Measurements from ENCODE around the gene IL19. TPM values are rescaled to one million over a fixed set of nuclear protein-coding genes. Genes with fewer than 3 reads are reported as not detected.

Gene IL19
- total RNA-seq, 1 donor from 2014 or later, result not detected

DNA sequence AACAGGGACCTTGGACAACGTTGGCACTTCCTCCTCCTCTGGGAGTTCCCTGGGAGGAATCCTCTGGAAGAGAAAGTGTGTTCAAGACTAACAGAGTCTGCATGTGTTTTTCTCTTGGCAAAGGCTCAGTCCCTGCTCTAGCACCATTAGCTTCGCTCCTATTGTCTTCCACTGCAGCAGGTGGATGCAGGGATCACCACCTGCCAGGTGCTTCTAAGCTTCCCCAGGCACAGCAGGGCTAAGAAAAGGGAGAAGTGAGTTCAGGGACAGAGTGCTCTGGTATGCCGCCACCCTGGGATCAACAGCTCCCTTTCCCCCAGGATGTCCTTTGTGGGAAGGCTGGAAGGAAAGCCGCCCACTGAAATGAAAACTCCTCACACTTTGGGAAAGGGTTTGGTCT lies 50.9 kb downstream of the IL19 start:
- H3K27ac Mint-ChIP-seq, result no peak overlapping the region
- no peaks in the 10 kb centered on the region for H3K4me1 Mint-ChIP-seq (ENCODE audit: low read depth)
- no peaks in the 10 kb centered on the region for H3K9me3 Mint-ChIP-seq (ENCODE audit: low read depth)
- peaks cover 6% of the 10 kb centered on the region for H3K27me3 Mint-ChIP-seq
- TF ChIP-seq CTCF (IDR thresholded peaks at IDR 0.05; ENCODE audit: unreplicated experiment), result no peak
- no peaks in the 10 kb centered on the region for H3K36me3 Mint-ChIP-seq (ENCODE audit: insufficient read depth)
- DNase-seq (ENCODE audit: low spot score, unreplicated experiment), result no peak
- H3K4me3 Mint-ChIP-seq (ENCODE audit: low read depth), result no peak overlapping the region

DNA sequence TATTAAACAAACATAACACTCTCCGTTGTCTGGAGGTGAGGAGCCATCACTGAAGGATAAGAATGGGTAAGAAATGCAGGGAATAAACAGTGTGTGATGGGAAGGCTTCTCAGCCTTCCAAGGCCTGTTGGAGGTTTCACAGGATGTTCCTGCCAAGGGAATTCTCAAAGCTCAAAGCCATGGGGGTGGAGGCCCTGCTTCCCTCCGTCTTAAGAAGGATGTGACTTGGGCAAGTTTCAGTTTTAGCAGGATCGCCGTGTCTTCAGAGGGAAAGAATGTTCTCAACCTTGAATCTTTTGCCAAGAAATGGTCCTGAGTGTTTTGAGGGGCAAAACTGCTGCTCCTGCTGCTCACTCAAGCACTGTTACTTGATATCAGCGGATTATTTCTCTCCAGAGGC lies 53.2 kb downstream of the IL19 start:
- Mint-ChIP-seq H3K27ac (no peak overlapping the region), H3K27me3 (peaks cover 9% of the 10 kb centered on the region), H3K9me3 (ENCODE audit: low read depth) (no peaks in the 10 kb centered on the region), H3K4me1 (ENCODE audit: low read depth) (no peaks in the 10 kb centered on the region), H3K4me3 (ENCODE audit: low read depth) (no peak overlapping the region), H3K36me3 (ENCODE audit: insufficient read depth) (no peaks in the 10 kb centered on the region)
- no peak for TF ChIP-seq CTCF (IDR thresholded peaks at IDR 0.05; ENCODE audit: unreplicated experiment)
- no peak for DNase-seq (ENCODE audit: low spot score, unreplicated experiment)

GRCh38 chr1:206824331-206824730 lies 53.8 kb downstream of the IL19 start:
- Mint-ChIP-seq H3K4me1 (ENCODE audit: low read depth) (no peaks in the 10 kb centered on the region), H3K36me3 (ENCODE audit: insufficient read depth) (no peaks in the 10 kb centered on the region), H3K9me3 (ENCODE audit: low read depth) (no peaks in the 10 kb centered on the region), H3K4me3 (ENCODE audit: low read depth) (no peak overlapping the region), H3K27ac (no peak overlapping the region), H3K27me3 (peaks cover 9% of the 10 kb centered on the region)
- no peak for TF ChIP-seq CTCF (IDR thresholded peaks at IDR 0.05; ENCODE audit: unreplicated experiment)
- DNase-seq (ENCODE audit: low spot score, unreplicated experiment), result no peak

DNA sequence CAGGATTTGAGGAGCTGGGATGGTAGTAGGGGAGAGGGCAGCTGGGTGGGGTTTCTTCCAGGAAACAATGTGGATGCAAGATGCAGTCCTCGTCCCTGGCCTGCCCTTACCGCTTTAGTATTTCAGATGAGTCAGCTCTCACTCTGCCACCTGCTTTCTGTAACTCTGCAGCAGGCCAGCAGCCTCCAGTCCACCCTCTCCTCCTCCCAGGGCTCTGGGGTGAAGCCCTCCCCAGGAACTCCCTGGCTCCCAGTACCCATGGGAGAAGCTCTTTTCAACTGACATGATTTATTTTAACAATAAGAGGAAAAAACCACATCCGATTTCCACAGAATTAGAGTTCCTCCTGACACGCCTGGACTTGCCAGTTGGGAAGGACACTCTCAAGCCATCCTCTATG lies 55.8 kb downstream of the IL19 start:
- H3K9me3 Mint-ChIP-seq (ENCODE audit: low read depth), result no peaks in the 10 kb centered on the region
- H3K4me1 Mint-ChIP-seq (ENCODE audit: low read depth), result no peaks in the 10 kb centered on the region
- peaks cover 9% of the 10 kb centered on the region for H3K27me3 Mint-ChIP-seq
- H3K4me3 Mint-ChIP-seq (ENCODE audit: low read depth), result no peak overlapping the region
- no peaks in the 10 kb centered on the region for H3K36me3 Mint-ChIP-seq (ENCODE audit: insufficient read depth)
- DNase-seq (ENCODE audit: low spot score, unreplicated experiment), result no peak
- H3K27ac Mint-ChIP-seq, result no peak overlapping the region
- TF ChIP-seq CTCF (IDR thresholded peaks at IDR 0.05; ENCODE audit: unreplicated experiment), result no peak

DNA sequence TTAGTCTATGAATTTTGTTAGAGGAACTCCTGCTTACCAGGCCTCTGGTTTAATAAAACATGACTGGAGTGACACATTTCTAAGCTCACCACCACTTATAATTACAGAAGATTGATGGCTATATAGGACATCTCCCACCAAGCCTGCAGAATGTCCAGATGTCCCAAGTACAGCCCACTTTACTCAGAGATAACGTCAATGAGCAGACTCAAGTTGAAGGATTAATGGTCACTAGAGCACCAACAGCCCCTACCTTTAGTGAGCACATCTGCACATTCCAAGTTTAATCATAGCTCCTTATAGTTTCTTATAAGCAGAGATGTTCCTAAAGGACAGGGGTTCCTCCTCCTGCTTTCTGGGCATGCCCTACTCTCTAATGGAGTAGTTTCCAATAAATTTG lies 57.5 kb downstream of the IL19 start:
- no peak overlapping the region for H3K27ac Mint-ChIP-seq
- no peaks in the 10 kb centered on the region for H3K9me3 Mint-ChIP-seq (ENCODE audit: low read depth)
- peaks cover 12% of the 10 kb centered on the region for H3K27me3 Mint-ChIP-seq
- no peak for TF ChIP-seq CTCF (IDR thresholded peaks at IDR 0.05; ENCODE audit: unreplicated experiment)
- DNase-seq (ENCODE audit: low spot score, unreplicated experiment), result no peak
- no peaks in the 10 kb centered on the region for H3K4me1 Mint-ChIP-seq (ENCODE audit: low read depth)
- no peaks in the 10 kb centered on the region for H3K36me3 Mint-ChIP-seq (ENCODE audit: insufficient read depth)
- no peak overlapping the region for H3K4me3 Mint-ChIP-seq (ENCODE audit: low read depth)
